OCI-LY7 (cell line): ENCODE results near the gene PIM2.

ENCODE experiments used
- CTCF ChIP-seq: fragments of 200-600 bp; sonication (generic); conservative IDR thresholded peaks from 2 replicates; pipeline ENCODE4 v1.5.1; 2014; ENCODE audit warnings: mild to moderate bottlenecking, antibody characterized with exemption, low read length, moderate library complexity, mixed read lengths
- EZH2phosphoT487 ChIP-seq: fragments of 200-600 bp; sonication (generic); IDR thresholded peaks from 2 replicates; pipeline ENCODE4 v1.6.1; 2018; ENCODE audit warnings: low read depth, borderline replicate concordance, mild to moderate bottlenecking, mixed run types, antibody characterized with exemption, low read length, moderate library complexity, mixed read lengths

GRCh38 chrX:48935301-48935670, 16.5 kb upstream of the PIM2 start:
- TF ChIP-seq CTCF (no peak), EZH2phosphoT487 (no peak)
